Fibroblast of peridontal ligament (primary cell): ENCODE data around the gene PCDHGA6.
A peak's percentile ranks its signal among the peaks of the same experiment; 100 is the strongest.
"Not testable (repeated sequence)": the region's sequence is repeated elsewhere in the genome, so short reads cannot be mapped to it uniquely, and the experiment has no call there.

ENCODE experiments used
- DNase-seq: peaks from one replicate; pipeline ENCODE4 v3.0.0-alpha.2; 2010; ENCODE audit errors: extremely low read depth

PCDHGA6 gene

GRCh38 chr5:141359790-141360426, 13.8 kb upstream of the PCDHGA6 start, which contains the start of gene PCDHGB2:
Gene PCDHGB2, plus strand, starts transcription at chr5:141359994. Its CDS starts 142 bp downstream, at chr5:141360136.
- peak; percentile 57 for DNase-seq

GRCh38 chr5:141360685-141361084, 13.0 kb upstream of the PCDHGA6 start:
- DNase-seq: no peak

- DNase-seq: no peak
Measured at GRCh38 chr5:141362719-141363118, 11.0 kb upstream of the PCDHGA6 start.

GRCh38 chr5:141363952-141364660, 9.6 kb upstream of the PCDHGA6 start, which contains the start of gene PCDHGA5:
Gene PCDHGA5, plus strand, starts transcription at chr5:141364162. Its CDS starts 169 bp downstream, at chr5:141364331.
- DNase-seq: no peak

GRCh38 chr5:141366016-141366896, 7.4 kb upstream of the PCDHGA6 start:
- DNase-seq: no peak

GRCh38 chr5:141369994-141370848, 3.5 kb upstream of the PCDHGA6 start, which contains the start of gene PCDHGB3:
Gene PCDHGB3, plus strand, starts transcription at chr5:141370242. Its CDS starts 153 bp downstream, at chr5:141370395.
- peak; percentile 38 for DNase-seq

- DNase-seq: no peak
Measured at GRCh38 chr5:141371572-141372475, 1.9 kb upstream of the PCDHGA6 start.

GRCh38 chr5:141374627-141375026, 936 bp downstream of the PCDHGA6 start:
- DNase-seq: no peak

GRCh38 chr5:141375444-141376155, 1.9 kb downstream of the PCDHGA6 start:
- not testable (repeated sequence) for DNase-seq

- DNase-seq: peak; percentile 52
Measured at GRCh38 chr5:141382469-141383294, 9.0 kb downstream of the PCDHGA6 start, which contains the start of gene PCDHGA7. Gene PCDHGA7, plus strand, starts transcription at chr5:141382742. Its CDS starts 158 bp downstream, at chr5:141382900.

GRCh38 chr5:141383345-141383744, 9.7 kb downstream of the PCDHGA6 start:
- no peak for DNase-seq

- DNase-seq: no peak
Measured at GRCh38 chr5:141384471-141385267, 11.0 kb downstream of the PCDHGA6 start.

- peak; percentile 60 for DNase-seq
Measured at GRCh38 chr5:141387557-141388311, 14.0 kb downstream of the PCDHGA6 start, which contains the start of gene PCDHGB4. Gene PCDHGB4, plus strand, starts transcription at chr5:141387698. Its CDS starts 187 bp downstream, at chr5:141387885.

- DNase-seq: no peak
Measured at GRCh38 chr5:141388661-141389060, 15.0 kb downstream of the PCDHGA6 start.

- DNase-seq: no peak
Measured at GRCh38 chr5:141389153-141390042, 15.7 kb downstream of the PCDHGA6 start.
